Measurements from ENCODE around the gene COL28A1.

DNA sequence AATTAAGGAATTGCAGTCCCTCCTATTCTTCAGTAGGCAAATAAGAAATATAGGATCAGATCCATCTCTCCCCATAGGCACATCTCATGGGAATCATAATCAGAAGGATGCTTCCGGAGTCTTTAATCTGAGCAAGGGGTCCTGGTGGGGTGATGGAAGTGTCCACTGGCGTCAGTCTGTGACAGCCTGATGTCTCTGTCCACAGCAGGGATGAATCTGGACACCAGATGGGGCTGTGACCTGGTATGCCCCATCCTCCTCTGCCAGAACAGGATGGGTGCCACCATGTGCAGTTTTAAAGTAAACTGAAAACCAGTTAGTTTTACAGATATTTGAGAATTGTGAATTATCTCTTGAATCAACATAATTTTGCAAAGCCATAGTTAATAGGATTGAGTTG is 204.7 kb downstream of the COL28A1 start:
- no peak for TF ChIP-seq ZNF274 (IDR thresholded peaks at IDR 0.05; ENCODE audit: low read depth, low read length)
- TF ChIP-seq YY1 (IDR thresholded peaks at IDR 0.05; ENCODE audit: insufficient read depth, insufficient read length), result no peak

All from NT2/D1 (cell line).